ENCODE data around the gene TMEM219.

Gene TMEM219

GRCh38 chr16:30003670-30004423 is 42.0 kb downstream of the TMEM219 start:
- Histone ChIP-seq H3K9me3 (no peaks in the 10 kb centered on the region), H3K4me3 (no peak overlapping the region), H3K4me1 (peaks cover 0 to 4% (median 0%) of the 10 kb centered on the region in 4 donors), H3K27me3 (peaks cover 0 to 27% of the 10 kb centered on the region in 2 donors), H3K27ac (no peak overlapping the region), H3K36me3 (peaks cover 0 to 55% (median 35%) of the 10 kb centered on the region in 3 donors)
- DNase-seq, result no peak
- intact Hi-C loops (cut with DNase I; ENCODE audit: low total_unique reads), result loop anchor here (10.0 kb wide), 1 partner anchor 79 kb away; the partner anchor contains the start of gene KCTD13
- TF ChIP-seq, protein P1, sequence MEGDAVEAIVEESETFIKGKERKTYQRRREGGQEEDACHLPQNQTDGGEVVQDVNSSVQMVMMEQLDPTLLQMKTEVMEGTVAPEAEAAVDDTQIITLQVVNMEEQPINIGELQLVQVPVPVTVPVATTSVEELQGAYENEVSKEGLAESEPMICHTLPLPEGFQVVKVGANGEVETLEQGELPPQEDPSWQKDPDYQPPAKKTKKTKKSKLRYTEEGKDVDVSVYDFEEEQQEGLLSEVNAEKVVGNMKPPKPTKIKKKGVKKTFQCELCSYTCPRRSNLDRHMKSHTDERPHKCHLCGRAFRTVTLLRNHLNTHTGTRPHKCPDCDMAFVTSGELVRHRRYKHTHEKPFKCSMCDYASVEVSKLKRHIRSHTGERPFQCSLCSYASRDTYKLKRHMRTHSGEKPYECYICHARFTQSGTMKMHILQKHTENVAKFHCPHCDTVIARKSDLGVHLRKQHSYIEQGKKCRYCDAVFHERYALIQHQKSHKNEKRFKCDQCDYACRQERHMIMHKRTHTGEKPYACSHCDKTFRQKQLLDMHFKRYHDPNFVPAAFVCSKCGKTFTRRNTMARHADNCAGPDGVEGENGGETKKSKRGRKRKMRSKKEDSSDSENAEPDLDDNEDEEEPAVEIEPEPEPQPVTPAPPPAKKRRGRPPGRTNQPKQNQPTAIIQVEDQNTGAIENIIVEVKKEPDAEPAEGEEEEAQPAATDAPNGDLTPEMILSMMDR (IDR thresholded peaks at IDR 0.05), result no peak

GRCh38 chr16:30004424-30004776 is 42.5 kb downstream of the TMEM219 start:
- Histone ChIP-seq H3K9me3 (no peaks in the 10 kb centered on the region), H3K27me3 (peaks cover 0 to 32% of the 10 kb centered on the region in 2 donors), H3K27ac (no peak overlapping the region), H3K4me3 (no peak overlapping the region), H3K36me3 (peaks cover 0 to 53% (median 33%) of the 10 kb centered on the region in 3 donors), H3K4me1 (peaks cover 0 to 4% (median 0%) of the 10 kb centered on the region in 4 donors)
- TF ChIP-seq, protein P1 (IDR thresholded peaks at IDR 0.05), result no peak
- no peak for DNase-seq
- intact Hi-C loops (cut with DNase I; ENCODE audit: low total_unique reads), result loop anchor here (10.0 kb wide), 1 partner anchor 80 kb away; the partner anchor contains the start of gene KCTD13

DNA sequence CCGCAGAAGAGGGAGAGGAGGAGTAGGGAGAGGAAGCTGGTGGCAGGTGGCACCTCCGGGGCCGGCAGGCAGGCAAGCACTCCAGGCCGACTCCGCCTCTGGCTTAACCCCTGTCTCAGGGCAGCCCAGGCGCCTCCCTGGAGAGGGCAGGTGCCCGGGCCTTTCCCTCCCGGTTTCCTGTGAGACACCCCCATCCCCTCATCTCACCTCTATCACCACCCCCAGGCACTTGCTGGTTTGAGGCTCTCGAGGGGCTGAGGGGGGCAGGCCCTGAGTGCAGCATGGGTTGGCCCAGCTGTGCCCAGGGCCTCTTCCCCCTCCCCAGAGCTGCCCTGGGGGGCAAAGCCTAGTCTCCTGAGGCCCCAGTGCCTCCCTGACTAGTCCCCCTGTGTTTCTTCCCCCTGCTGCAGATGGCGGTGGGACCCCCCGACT is 42.9 kb downstream of the TMEM219 start:
- no peak overlapping the region for H3K27ac ChIP-seq
- H3K4me1 ChIP-seq, result peaks cover 0 to 8% (median under 1%) of the 10 kb centered on the region in 4 donors
- TF ChIP-seq, protein P1 (IDR thresholded peaks at IDR 0.05), result no peak
- no peak overlapping the region for H3K4me3 ChIP-seq
- H3K9me3 ChIP-seq, result no peaks in the 10 kb centered on the region
- no peak for DNase-seq
- H3K36me3 ChIP-seq, result peaks cover 0 to 49% (median 29%) of the 10 kb centered on the region in 3 donors
- peaks cover 0 to 36% of the 10 kb centered on the region in 2 donors for H3K27me3 ChIP-seq
- intact Hi-C loops (cut with DNase I; ENCODE audit: low total_unique reads), result loop anchor here (5.0 to 10.0 kb wide), 3 partner anchors 80 to 308 kb away; partner anchors contain the start of genes CDIPT and KCTD13

- H3K36me3 ChIP-seq, result peaks cover 0 to 42% (median 22%) of the 10 kb centered on the region in 3 donors
- no peak overlapping the region for H3K4me3 ChIP-seq
- H3K27me3 ChIP-seq, result peaks cover 0 to 43% of the 10 kb centered on the region in 2 donors
- TF ChIP-seq, protein P1 (IDR thresholded peaks at IDR 0.05), result peak; percentile 68 to 76
- no peak overlapping the region for H3K27ac ChIP-seq
- peaks cover 0 to 15% (median 4%) of the 10 kb centered on the region in 4 donors for H3K4me1 ChIP-seq
- DNase-seq, result no peak
- no peaks in the 10 kb centered on the region for H3K9me3 ChIP-seq
- intact Hi-C loops (cut with DNase I; ENCODE audit: low total_unique reads), result loop anchor here (5.0 to 10.0 kb wide), 3 partner anchors 81 to 308 kb away; partner anchors contain the start of genes CDIPT and KCTD13
These were observed 43.6 kb downstream of the TMEM219 start for GRCh38 chr16:30005341-30006094.

DNA sequence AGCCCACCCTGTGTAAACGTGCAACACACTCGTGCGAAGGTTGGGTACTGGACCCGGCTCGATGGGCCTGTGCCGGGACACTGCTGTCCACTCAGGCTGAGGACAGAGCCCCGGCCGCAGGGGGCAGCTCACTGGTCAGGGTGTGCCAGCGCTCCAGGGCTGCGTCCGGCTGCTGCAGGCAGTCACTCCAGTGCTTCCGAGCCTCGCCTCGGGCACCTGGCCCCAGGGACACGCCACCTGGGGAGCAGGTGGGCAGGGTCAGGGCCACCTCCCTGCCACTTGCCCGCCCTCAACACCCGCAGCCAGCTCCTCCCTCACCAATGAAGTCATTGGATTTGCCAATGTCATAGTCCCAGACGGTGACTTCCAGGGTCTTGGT is 44.2 kb downstream of the TMEM219 start:
- Histone ChIP-seq H3K4me1 (peaks cover 0 to 20% (median 9%) of the 10 kb centered on the region in 4 donors), H3K27ac (no peak overlapping the region), H3K9me3 (no peaks in the 10 kb centered on the region), H3K27me3 (peaks cover 0 to 49% of the 10 kb centered on the region in 2 donors), H3K36me3 (peaks cover 0 to 36% (median 16%) of the 10 kb centered on the region in 3 donors), H3K4me3 (no peak overlapping the region)
- TF ChIP-seq, protein P1 (IDR thresholded peaks at IDR 0.05), result no peak
- no peak for DNase-seq
- intact Hi-C loops (cut with DNase I; ENCODE audit: low total_unique reads), result loop anchor here (5.0 to 10.0 kb wide), 3 partner anchors 81 to 309 kb away; partner anchors contain the start of genes CDIPT and KCTD13
